ENCODE results near the gene DDAH1. TPM values are rescaled to one million over a fixed set of nuclear protein-coding genes. Genes with fewer than 3 reads are reported as not detected.

DDAH1 gene
- total and polyA plus RNA-seq, 2 experiments from 2014 or later: 29.4 to 41.7 TPM

DNA sequence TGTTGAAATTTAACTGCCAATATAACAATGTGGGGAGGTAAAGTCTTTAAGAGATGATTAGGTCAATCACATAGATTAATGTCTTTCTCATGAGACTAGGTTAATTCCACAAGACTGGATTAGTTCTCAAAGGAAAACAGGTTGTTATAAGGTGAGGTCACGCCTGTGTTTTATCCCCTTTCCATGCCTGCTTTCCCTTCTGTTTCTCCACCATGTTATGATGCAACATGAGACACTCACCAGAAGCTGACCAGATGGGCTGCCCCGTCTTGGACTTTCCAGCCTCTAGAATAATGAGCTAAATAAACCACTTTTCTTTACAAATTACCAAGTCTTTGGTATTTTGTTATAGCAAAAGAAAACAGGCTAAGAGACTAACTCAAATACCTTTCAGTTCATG lies 70.8 kb downstream of the DDAH1 start:
- DNase-seq (ENCODE audit: low spot score) (no peak), ATAC-seq (0 out of 3 replicates have a peak, but pooled peaks have one; percentile 17)
- Histone ChIP-seq H3K9me2 (ENCODE audit: insufficient read depth) (0 out of 2 replicates have a peak, but pooled peaks cover 4% of the 10 kb centered on the region), H3K36me3 (ENCODE audit: insufficient read depth) (no peaks in the 10 kb centered on the region), H3K79me2 (replicated peaks; ENCODE audit: insufficient read depth) (no peaks in the 10 kb centered on the region), H3K4me3 (no peak overlapping the region), H3K4me2 (peak overlapping the region; percentile 24; the same call in 1 of the 2 replicates), H2AFZ (no peak overlapping the region), H3K4me1 (ENCODE audit: insufficient read depth) (peaks cover 52% of the 10 kb centered on the region), H3F3A (replicated peaks; ENCODE audit: low read depth) (no peaks in the 10 kb centered on the region), H3K27ac (ENCODE audit: low read depth) (no peak overlapping the region), H4K20me1 (replicated peaks; ENCODE audit: insufficient read depth) (no peaks in the 10 kb centered on the region), H3K27me3 (ENCODE audit: insufficient read depth) (no peaks in the 10 kb centered on the region)
- TF ChIP-seq ZNF331 (CRISPR knock-in tag; IDR thresholded peaks at IDR 0.05; ENCODE audit: low read depth): no peak
- TF ChIP-seq, protein P1, sequence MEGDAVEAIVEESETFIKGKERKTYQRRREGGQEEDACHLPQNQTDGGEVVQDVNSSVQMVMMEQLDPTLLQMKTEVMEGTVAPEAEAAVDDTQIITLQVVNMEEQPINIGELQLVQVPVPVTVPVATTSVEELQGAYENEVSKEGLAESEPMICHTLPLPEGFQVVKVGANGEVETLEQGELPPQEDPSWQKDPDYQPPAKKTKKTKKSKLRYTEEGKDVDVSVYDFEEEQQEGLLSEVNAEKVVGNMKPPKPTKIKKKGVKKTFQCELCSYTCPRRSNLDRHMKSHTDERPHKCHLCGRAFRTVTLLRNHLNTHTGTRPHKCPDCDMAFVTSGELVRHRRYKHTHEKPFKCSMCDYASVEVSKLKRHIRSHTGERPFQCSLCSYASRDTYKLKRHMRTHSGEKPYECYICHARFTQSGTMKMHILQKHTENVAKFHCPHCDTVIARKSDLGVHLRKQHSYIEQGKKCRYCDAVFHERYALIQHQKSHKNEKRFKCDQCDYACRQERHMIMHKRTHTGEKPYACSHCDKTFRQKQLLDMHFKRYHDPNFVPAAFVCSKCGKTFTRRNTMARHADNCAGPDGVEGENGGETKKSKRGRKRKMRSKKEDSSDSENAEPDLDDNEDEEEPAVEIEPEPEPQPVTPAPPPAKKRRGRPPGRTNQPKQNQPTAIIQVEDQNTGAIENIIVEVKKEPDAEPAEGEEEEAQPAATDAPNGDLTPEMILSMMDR (conservative IDR thresholded peaks at IDR 0.05; ENCODE audit: low read depth in 2 of 2): no peak
- TF ChIP-seq CREB1 (CRISPR knock-in tag; IDR thresholded peaks at IDR 0.05; ENCODE audit: low read depth): no peak
- no peak for TF ChIP-seq ZNF114 (CRISPR knock-in tag; IDR thresholded peaks at IDR 0.05)
- H3K27ac Mint-ChIP-seq: 0 out of 2 replicates have a peak overlapping the region, but pooled peaks have one; percentile 29
- H3K4me3 Mint-ChIP-seq: no peak overlapping the region
- H3K9me3 Mint-ChIP-seq: peaks cover 8% of the 10 kb centered on the region; the same call in 2 of the 3 replicates
- peaks cover 49% of the 10 kb centered on the region for H3K4me1 Mint-ChIP-seq
- H3K36me3 Mint-ChIP-seq (ENCODE audit: low read depth): peaks cover 14% of the 10 kb centered on the region; the same call in 2 of the 3 replicates
- peaks cover 8% of the 10 kb centered on the region for H3K27me3 Mint-ChIP-seq (ENCODE audit: insufficient read depth, low read depth, poor library complexity)

DNA sequence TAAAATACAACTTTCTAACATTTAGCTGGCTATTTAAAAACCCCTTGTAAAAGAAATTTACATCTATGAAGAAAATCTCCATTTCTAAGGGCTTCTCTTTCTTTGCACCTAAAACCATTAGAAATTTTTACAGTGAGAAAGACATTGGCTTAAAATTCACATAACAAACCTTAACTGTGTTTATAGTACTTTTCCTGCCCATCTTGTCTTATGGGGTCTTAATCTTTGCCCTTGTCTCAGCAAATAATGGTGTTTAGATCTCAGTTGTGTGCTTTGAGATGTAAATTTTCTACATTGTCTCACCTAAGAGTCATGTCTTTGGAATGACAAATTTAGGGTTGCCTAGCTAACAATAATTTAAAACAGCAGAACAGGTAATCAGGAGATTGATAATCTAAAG lies 71.5 kb downstream of the DDAH1 start:
- Histone ChIP-seq H3K4me2 (peak overlapping the region; percentile 24), H3K4me1 (ENCODE audit: insufficient read depth) (peaks cover 47% of the 10 kb centered on the region), H3F3A (replicated peaks; ENCODE audit: low read depth) (no peaks in the 10 kb centered on the region), H3K4me3 (no peak overlapping the region), H3K79me2 (replicated peaks; ENCODE audit: insufficient read depth) (no peaks in the 10 kb centered on the region), H3K36me3 (ENCODE audit: insufficient read depth) (no peaks in the 10 kb centered on the region), H3K27ac (ENCODE audit: low read depth) (no peak overlapping the region), H4K20me1 (replicated peaks; ENCODE audit: insufficient read depth) (no peaks in the 10 kb centered on the region), H3K27me3 (ENCODE audit: insufficient read depth) (no peaks in the 10 kb centered on the region), H2AFZ (no peak overlapping the region), H3K9me2 (ENCODE audit: insufficient read depth) (0 out of 2 replicates have a peak, but pooled peaks cover 4% of the 10 kb centered on the region)
- H3K9me3 Mint-ChIP-seq: peaks cover 8% of the 10 kb centered on the region; the same call in 2 of the 3 replicates
- no peak overlapping the region for H3K27ac Mint-ChIP-seq
- H3K36me3 Mint-ChIP-seq (ENCODE audit: low read depth): peaks cover 14% of the 10 kb centered on the region; the same call in 2 of the 3 replicates
- TF ChIP-seq, protein P2, sequence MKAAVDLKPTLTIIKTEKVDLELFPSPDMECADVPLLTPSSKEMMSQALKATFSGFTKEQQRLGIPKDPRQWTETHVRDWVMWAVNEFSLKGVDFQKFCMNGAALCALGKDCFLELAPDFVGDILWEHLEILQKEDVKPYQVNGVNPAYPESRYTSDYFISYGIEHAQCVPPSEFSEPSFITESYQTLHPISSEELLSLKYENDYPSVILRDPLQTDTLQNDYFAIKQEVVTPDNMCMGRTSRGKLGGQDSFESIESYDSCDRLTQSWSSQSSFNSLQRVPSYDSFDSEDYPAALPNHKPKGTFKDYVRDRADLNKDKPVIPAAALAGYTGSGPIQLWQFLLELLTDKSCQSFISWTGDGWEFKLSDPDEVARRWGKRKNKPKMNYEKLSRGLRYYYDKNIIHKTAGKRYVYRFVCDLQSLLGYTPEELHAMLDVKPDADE (IDR thresholded peaks at IDR 0.05): no peak
- peak; percentile 91 for TF ChIP-seq NANOG (IDR thresholded peaks at IDR 0.05; ENCODE audit: borderline replicate concordance)
- H3K4me1 Mint-ChIP-seq: peaks cover 42% of the 10 kb centered on the region
- H3K4me3 Mint-ChIP-seq: no peak overlapping the region
- peaks cover 8% of the 10 kb centered on the region for H3K27me3 Mint-ChIP-seq (ENCODE audit: insufficient read depth, low read depth, poor library complexity)
- ATAC-seq (peak; percentile 59; the same call in 2 of the 3 replicates), DNase-seq (ENCODE audit: low spot score) (peak; percentile 63)

DNA sequence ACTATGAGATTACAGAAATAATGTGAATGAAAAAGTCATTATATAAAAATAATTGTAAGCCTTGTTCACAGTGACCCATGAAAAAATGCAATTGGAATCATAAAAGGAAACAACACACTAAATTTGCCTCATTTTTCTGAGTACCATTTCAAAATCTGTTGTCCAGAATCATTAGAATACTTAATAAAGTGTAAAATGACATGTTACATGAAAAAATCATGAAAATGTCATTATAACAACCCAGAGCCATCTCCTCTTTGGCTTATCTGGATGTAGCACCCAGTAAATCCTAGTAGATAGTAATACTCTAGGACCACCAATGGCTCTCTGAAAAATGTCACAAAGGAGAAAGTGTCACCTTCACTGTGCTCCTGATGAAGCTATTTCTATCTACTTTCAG lies 76.5 kb downstream of the DDAH1 start:
- H3K4me2 ChIP-seq: no peak overlapping the region
- H3K4me1 ChIP-seq (ENCODE audit: insufficient read depth): peaks cover 9% of the 10 kb centered on the region
- H3K27me3 Mint-ChIP-seq (ENCODE audit: insufficient read depth, low read depth, poor library complexity): peaks cover 6% of the 10 kb centered on the region
- H3K27ac Mint-ChIP-seq: no peak overlapping the region
- H3K4me1 Mint-ChIP-seq: peaks cover 8% of the 10 kb centered on the region
- DNase-seq (ENCODE audit: low spot score): no peak
- ATAC-seq: no peak
- H3K27me3 ChIP-seq (ENCODE audit: insufficient read depth): no peaks in the 10 kb centered on the region
- H3K4me3 ChIP-seq: no peak overlapping the region
- H3K79me2 ChIP-seq (replicated peaks; ENCODE audit: insufficient read depth): peaks cover under 1% of the 10 kb centered on the region; the same call in 1 of the 2 replicates
- peaks cover 15% of the 10 kb centered on the region for H3K9me3 Mint-ChIP-seq
- no peaks in the 10 kb centered on the region for H4K20me1 ChIP-seq (replicated peaks; ENCODE audit: insufficient read depth)
- no peak overlapping the region for H3K27ac ChIP-seq (ENCODE audit: low read depth)
- TF ChIP-seq, protein P2 (IDR thresholded peaks at IDR 0.05): no peak
- no peak for TF ChIP-seq NANOG (IDR thresholded peaks at IDR 0.05; ENCODE audit: borderline replicate concordance)
- no peaks in the 10 kb centered on the region; the same call in 1 of the 2 replicates for H3K36me3 ChIP-seq (ENCODE audit: insufficient read depth)
- H3K36me3 Mint-ChIP-seq (ENCODE audit: low read depth): peaks cover 20% of the 10 kb centered on the region
- no peaks in the 10 kb centered on the region for H3F3A ChIP-seq (replicated peaks; ENCODE audit: low read depth)
- H3K9me2 ChIP-seq (ENCODE audit: insufficient read depth): 0 out of 2 replicates have a peak, but pooled peaks cover 4% of the 10 kb centered on the region
- H3K4me3 Mint-ChIP-seq: no peak overlapping the region
- H2AFZ ChIP-seq: no peak overlapping the region

Data from GM23338 (cell line).